DOHH2 (cell line): ENCODE data around the gene ADD3.

Source experiments
- H3F3A ChIP-seq: fragments of 200-600 bp; sonication (generic), shearing (Covaris generic); 2 replicates; pipeline ENCODE4 v1.6.0; 2016; ENCODE audit warnings: antibody characterized with exemption, mild to moderate bottlenecking; ENCODE audit not compliant: control insufficient read depth, insufficient read depth
- H3K27ac ChIP-seq: fragments of 200-600 bp; sonication (generic); 2 replicates; pipeline ENCODE4 v1.5.1; 2014; ENCODE audit warnings: low read depth, mild to moderate bottlenecking, low read length, moderate library complexity
- H3K27me3 ChIP-seq: fragments of 200-600 bp; sonication (generic); 2 replicates; pipeline ENCODE4 v1.6.1; 2014; ENCODE audit warnings: mild to moderate bottlenecking, low read length, mixed read lengths; ENCODE audit not compliant: control insufficient read depth
- H3K36me3 ChIP-seq: fragments of 200-600 bp; sonication (generic); 2 replicates; pipeline ENCODE4 v1.6.1; 2014; ENCODE audit warnings: mild to moderate bottlenecking, low read length, moderate library complexity, mixed read lengths; ENCODE audit not compliant: control insufficient read depth
- H3K4me1 ChIP-seq: fragments of 200-600 bp; sonication (generic); 2 replicates; pipeline ENCODE4 v1.6.1; 2014; ENCODE audit warnings: mild to moderate bottlenecking, low read length, mixed read lengths; ENCODE audit not compliant: control insufficient read depth
- H3K4me2 ChIP-seq: fragments of 200-600 bp; sonication (generic); 2 replicates; pipeline ENCODE4 v1.6.0; 2014; ENCODE audit warnings: mild to moderate bottlenecking, low read length, moderate library complexity
- H3K4me3 ChIP-seq: fragments of 200-600 bp; sonication (generic); 2 replicates; pipeline ENCODE4 v1.5.1; 2014; ENCODE audit warnings: mild to moderate bottlenecking, low read length, mixed read lengths
- H3K79me2 ChIP-seq: fragments of 200-600 bp; sonication (generic); 2 replicates; pipeline ENCODE4 v1.6.1; 2014; ENCODE audit warnings: mild to moderate bottlenecking, low read length, mixed read lengths; ENCODE audit not compliant: control insufficient read depth
- H3K9me2 ChIP-seq: fragments of 200-600 bp; sonication (generic); replicated peaks from 2 replicates; pipeline ENCODE4 v1.6.1; 2014; ENCODE audit warnings: mild to moderate bottlenecking, low read length, mixed read lengths; ENCODE audit not compliant: control insufficient read depth
- H3K9me3 ChIP-seq: fragments of 200-600 bp; sonication (generic); 2 replicates; pipeline ENCODE4 v1.6.1; 2014; ENCODE audit warnings: antibody characterized with exemption, low read length, mixed read lengths; ENCODE audit not compliant: control insufficient read depth, insufficient read depth
- H4K20me1 ChIP-seq: fragments of 200-600 bp; sonication (generic); 2 replicates; pipeline ENCODE4 v1.6.0; 2014; ENCODE audit warnings: low read depth, mild to moderate bottlenecking, antibody characterized with exemption, low read length, moderate library complexity; ENCODE audit not compliant: control insufficient read depth, insufficient read depth
- EZH2phosphoT487 ChIP-seq: fragments of 200-600 bp; sonication (generic); IDR thresholded peaks from 2 replicates; pipeline ENCODE4 v1.6.1; 2017; ENCODE audit warnings: borderline replicate concordance, mild to moderate bottlenecking, antibody characterized with exemption, low read length, moderate library complexity, mixed read lengths
- TF ChIP-seq, protein P1 (sequence below): fragments of 200-600 bp; sonication (generic); IDR thresholded peaks from one replicate; pipeline ENCODE4 v1.5.1; 2014; ENCODE audit warnings: antibody characterized with exemption, mild to moderate bottlenecking, low read depth, low read length; ENCODE audit not compliant: poor library complexity, severe bottlenecking

ADD3 gene

DNA sequence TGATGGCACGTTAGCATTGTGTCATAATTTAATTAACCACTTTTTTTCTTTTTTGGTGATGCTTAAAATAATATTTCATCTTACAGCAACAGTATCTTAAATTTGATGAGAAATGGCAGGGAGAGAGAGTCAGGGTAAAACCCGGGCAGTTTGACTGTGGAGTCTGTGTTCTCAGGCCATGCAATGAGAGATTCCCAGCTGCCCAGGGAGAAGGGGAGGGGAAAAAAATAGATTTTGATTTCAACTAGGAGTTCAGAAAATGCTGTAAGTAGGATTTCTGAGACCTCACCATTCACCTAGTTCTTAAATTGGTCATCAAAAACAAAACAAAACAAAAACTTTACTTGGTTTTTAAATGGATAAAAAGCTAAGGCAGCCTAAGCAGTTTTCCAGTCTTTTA is 47.1 kb upstream of the ADD3 start:
- no peak overlapping the region for H3K27ac ChIP-seq
- TF ChIP-seq EZH2phosphoT487: no peak
- TF ChIP-seq, protein P1, sequence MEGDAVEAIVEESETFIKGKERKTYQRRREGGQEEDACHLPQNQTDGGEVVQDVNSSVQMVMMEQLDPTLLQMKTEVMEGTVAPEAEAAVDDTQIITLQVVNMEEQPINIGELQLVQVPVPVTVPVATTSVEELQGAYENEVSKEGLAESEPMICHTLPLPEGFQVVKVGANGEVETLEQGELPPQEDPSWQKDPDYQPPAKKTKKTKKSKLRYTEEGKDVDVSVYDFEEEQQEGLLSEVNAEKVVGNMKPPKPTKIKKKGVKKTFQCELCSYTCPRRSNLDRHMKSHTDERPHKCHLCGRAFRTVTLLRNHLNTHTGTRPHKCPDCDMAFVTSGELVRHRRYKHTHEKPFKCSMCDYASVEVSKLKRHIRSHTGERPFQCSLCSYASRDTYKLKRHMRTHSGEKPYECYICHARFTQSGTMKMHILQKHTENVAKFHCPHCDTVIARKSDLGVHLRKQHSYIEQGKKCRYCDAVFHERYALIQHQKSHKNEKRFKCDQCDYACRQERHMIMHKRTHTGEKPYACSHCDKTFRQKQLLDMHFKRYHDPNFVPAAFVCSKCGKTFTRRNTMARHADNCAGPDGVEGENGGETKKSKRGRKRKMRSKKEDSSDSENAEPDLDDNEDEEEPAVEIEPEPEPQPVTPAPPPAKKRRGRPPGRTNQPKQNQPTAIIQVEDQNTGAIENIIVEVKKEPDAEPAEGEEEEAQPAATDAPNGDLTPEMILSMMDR: no peak
- no peak overlapping the region for H3K4me2 ChIP-seq
- H3K79me2 ChIP-seq: no peaks in the 10 kb centered on the region
- no peaks in the 10 kb centered on the region for H3K36me3 ChIP-seq
- H3K4me1 ChIP-seq: peaks cover 14% of the 10 kb centered on the region
- no peak overlapping the region for H3K4me3 ChIP-seq
- no peaks in the 10 kb centered on the region for H3K27me3 ChIP-seq
- no peaks in the 10 kb centered on the region for H3F3A ChIP-seq
- H3K9me2 ChIP-seq: no peaks in the 10 kb centered on the region
- H4K20me1 ChIP-seq: no peaks in the 10 kb centered on the region
- H3K9me3 ChIP-seq: no peaks in the 10 kb centered on the region

DNA sequence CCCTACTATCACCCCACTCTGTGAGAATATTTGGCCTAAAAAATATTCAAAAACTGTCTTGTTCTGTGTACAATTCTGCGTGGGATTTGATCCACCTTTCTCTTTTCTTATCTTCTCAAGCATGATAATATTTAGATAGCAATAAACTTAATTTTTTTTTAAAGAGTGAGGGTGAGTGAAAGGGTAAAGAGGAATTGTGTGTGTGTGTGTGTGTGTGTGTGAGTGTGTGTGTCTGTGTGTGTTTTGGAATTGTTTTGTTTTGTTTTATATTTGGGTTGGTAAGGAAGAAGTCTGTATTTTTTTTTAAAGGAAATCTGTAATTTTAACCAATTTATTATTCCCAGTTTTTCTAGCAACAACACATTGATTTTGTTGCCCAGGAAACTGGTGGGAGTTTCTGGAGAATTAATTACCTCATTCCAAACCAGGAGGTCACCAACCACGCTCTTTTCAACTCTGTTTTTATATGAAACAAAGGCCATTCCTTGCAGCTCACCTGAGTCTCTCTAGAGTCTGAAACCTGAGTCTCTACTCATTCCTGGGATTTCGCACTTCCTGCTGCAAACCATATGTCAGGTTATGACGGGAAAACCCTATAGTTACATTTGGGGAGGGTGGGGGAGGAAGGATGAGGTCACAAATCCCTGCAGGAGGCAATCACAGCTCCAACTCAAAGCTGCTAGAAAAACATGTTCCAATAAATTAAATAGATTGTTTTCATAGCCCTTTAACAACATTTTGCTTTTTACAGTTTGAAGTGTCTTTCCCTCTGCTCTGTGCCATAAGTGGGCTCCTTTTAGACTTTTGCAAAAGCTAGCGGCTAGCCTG is 46.4 kb upstream of the ADD3 start:
- no peaks in the 10 kb centered on the region for H3K9me2 ChIP-seq
- H3K27ac ChIP-seq: no peak overlapping the region
- H4K20me1 ChIP-seq: no peaks in the 10 kb centered on the region
- no peaks in the 10 kb centered on the region for H3K9me3 ChIP-seq
- peaks cover 13% of the 10 kb centered on the region for H3K4me1 ChIP-seq
- H3K27me3 ChIP-seq: no peaks in the 10 kb centered on the region
- no peaks in the 10 kb centered on the region for H3K79me2 ChIP-seq
- H3K4me3 ChIP-seq: no peak overlapping the region
- no peak for TF ChIP-seq EZH2phosphoT487
- no peaks in the 10 kb centered on the region for H3F3A ChIP-seq
- no peak overlapping the region for H3K4me2 ChIP-seq
- no peaks in the 10 kb centered on the region for H3K36me3 ChIP-seq

DNA sequence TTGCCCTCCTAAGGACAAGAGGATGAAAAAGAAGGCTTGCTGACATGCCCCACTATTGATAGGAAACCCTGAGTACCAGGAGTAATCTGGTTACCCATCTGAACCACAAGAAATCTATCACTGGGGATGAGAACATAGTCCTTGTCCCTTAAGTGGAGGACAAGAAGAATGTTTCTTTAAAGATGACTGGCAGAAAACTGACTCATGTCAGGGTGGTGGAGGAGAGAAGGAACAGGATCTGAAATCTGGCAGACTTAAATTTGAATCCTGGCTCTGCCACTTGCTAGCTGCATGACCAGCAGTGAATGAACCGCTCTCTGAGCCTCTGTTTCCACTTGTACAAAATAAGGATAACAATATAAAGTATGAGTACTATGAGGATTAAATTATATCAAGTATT is 45.5 kb upstream of the ADD3 start:
- Histone ChIP-seq H3K79me2 (no peaks in the 10 kb centered on the region), H4K20me1 (no peaks in the 10 kb centered on the region), H3K4me1 (peaks cover 4% of the 10 kb centered on the region), H3K27ac (no peak overlapping the region), H3F3A (no peaks in the 10 kb centered on the region), H3K4me3 (no peak overlapping the region), H3K36me3 (no peaks in the 10 kb centered on the region), H3K9me2 (no peaks in the 10 kb centered on the region), H3K27me3 (no peaks in the 10 kb centered on the region), H3K4me2 (no peak overlapping the region), H3K9me3 (no peaks in the 10 kb centered on the region)
- TF ChIP-seq, protein P1: no peak
- TF ChIP-seq EZH2phosphoT487: no peak

DNA sequence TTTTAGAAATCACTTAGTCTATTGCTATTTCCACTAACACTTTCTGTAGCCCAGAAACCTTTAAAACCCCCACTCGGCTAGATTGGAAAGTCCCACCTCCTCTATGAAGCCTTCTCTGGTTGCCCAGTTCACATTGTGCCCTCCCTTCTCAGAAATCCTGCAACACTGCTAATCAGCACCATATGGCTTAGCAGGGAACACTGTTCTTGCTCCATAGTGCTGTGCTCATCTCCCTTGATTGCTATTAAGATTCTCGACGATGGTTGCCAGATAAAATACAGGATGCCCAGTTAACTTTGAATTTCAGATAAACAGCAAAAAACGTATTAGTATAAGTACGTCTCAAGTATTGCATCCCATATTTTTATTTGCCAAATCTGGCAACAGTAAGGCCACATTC is 44.3 kb upstream of the ADD3 start:
- Histone ChIP-seq H3K27ac (no peak overlapping the region), H3K79me2 (no peaks in the 10 kb centered on the region), H3K27me3 (no peaks in the 10 kb centered on the region), H3K4me3 (no peak overlapping the region), H3F3A (no peaks in the 10 kb centered on the region), H4K20me1 (no peaks in the 10 kb centered on the region), H3K4me1 (no peaks in the 10 kb centered on the region), H3K9me3 (no peaks in the 10 kb centered on the region), H3K4me2 (no peak overlapping the region), H3K36me3 (no peaks in the 10 kb centered on the region), H3K9me2 (no peaks in the 10 kb centered on the region)
- TF ChIP-seq, protein P1: no peak
- no peak for TF ChIP-seq EZH2phosphoT487
